Medulla oblongata (tissue), 1 donor: ENCODE data around the gene FCHSD2.

Experiments
- DNase-seq: peaks from one replicate; pipeline ENCODE4 v3.0.0-alpha.2; 2015; ENCODE audit errors: extremely low spot score

Gene FCHSD2

DNA sequence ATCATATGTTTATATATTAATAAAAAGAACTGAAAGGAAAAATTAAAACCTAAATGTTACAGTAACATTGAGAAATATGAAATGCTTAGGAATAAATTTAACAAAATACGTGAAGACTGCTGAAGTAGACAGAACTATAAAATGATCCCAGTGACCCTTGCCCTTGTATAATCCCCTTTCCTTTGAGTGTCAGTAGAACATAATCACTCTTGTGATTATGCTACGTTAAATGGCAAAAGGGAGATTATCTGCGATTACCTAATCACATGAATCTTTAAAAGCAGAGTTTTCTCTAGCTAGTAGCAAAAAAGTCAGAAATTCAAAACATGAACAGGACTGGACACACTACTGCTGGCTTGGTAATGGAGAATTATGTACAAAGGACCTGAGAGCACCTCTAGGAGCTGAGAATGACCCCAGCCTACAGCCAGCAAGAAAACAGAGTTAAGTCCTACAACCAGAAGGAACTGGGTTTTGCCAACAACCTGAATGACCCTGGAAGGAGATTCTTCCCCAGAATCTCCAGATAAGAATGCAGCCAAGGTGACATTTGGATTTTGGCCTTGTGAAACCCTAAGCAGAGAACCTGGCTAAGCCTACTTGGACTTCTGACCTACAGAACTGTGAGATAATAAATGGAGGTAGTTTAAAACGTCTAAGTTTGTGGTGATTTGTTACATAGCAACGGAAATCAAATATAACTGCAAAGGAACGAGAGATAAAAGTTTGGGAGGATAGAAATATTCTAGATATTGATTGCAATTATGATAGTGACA, 170.7 kb downstream of the FCHSD2 start:
- no peak for DNase-seq

DNA sequence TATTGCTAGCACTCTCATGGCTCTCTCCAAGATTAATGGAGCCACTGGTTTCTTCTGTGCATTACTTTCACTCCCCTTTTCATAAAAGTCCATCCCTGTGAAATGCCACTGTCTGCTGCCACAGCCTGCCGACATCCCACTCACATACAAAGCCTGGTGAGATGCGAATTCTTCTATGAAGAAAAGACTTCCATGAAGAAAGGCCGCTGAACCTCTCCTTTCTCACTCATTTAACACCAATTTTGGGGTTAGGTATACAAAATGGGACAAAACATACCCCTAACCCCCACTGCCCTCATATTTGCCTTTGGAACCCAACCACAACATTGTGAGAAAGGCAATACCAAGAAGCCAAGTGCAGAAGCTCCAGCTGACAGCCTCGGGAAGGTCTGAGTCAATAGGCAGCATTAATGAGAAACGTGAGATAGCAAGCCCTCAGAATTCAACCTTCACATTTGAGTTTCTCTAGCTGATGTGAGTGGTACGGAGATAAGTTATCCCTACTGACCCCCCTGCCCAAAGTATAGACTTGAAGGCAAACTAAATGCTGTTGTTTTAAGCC, 171.5 kb downstream of the FCHSD2 start:
- DNase-seq: no peak

DNA sequence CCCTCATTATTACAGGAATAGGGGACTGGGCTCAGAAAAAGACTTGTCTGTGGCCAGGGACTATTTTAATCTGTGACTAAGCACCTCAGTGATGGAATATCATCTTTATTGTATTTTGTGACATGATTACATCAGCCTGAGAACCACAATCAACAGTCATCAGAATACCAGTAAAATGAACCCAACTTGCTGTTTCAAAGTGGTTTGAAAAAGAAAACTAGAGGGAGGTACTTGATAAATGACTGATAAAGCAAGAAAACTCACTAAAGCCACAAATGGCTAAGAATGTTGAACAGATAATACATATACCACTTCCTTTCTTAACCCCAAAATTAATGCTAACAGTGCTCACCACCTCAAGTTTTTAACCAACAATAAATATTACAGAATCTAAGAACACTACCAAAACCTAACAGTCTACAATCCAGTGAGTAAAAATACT, 172.2 kb downstream of the FCHSD2 start:
- no peak for DNase-seq

DNA sequence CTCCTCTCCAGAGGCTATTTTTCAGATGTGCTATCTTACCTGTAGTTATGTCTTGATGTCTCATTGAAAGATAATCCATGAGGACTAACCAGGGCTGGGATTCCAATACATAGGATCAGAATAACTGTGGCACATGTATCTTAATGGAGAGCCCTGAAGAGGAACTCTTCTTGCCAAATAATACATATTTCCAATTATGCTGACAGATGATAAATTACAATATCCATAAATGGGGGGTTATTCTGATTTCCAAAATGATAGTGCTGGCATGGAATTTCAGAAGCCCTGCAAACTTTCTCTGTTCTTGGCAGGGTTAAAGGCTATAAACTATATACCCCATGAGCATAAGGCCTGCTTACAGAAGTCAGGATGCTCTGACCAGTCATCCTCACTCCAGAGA, 173.7 kb downstream of the FCHSD2 start:
- no peak for DNase-seq

DNA sequence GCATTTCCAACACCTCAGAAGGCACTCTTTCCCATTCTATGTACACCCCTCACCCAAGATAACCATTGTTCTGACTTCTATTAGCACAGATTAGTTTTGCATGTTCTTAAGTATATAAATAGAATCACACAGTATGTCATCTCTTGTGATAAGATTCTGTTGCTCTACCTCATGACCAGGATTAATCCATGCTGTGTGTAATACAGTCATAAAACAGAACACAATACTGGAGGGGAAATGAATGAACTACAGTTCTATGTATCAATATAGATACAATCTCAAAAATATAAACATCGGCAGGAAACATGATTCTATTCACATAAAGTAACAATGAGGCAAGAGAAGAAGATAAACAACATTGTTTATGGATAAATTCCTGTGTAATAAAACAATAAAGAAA, 176.4 kb downstream of the FCHSD2 start:
- DNase-seq: no peak

DNA sequence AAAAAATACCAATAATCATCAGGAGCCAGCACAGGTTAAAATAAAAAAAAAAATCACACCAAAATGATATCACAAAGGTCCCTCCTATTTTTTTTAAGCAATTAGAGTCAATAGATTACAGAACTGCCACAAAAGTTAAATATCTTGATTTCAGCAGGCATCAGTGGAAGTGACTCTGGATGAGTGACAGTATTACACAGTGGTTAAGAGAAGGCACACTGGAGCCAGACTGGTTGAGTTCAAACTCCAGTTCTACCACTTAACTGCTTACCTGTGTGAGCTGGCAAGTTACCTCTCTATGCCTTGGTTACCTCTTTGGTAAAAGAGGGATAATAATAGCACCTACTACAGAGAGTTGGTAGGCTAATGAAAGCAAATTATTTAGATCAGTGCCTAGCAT, 179.4 kb downstream of the FCHSD2 start:
- DNase-seq: no peak

DNA sequence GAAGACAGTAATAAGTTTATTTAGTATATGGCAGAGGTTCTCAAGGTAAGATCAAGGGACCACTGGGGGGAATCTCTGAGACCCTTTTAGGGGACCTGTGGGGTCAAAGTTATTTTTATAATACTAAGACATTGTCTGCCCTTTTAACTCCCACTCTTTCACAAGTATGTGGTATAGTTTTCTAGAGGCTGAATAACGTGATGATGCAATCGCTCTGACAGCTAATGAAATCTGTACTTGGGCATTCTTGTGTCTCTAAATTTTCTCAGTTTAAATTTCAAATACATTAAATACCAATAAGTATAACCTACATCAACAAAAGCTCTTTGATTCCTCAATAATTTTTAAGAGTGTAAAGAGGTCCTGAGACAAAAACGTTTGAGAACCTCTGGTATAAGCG, 180.0 kb downstream of the FCHSD2 start:
- DNase-seq: no peak

DNA sequence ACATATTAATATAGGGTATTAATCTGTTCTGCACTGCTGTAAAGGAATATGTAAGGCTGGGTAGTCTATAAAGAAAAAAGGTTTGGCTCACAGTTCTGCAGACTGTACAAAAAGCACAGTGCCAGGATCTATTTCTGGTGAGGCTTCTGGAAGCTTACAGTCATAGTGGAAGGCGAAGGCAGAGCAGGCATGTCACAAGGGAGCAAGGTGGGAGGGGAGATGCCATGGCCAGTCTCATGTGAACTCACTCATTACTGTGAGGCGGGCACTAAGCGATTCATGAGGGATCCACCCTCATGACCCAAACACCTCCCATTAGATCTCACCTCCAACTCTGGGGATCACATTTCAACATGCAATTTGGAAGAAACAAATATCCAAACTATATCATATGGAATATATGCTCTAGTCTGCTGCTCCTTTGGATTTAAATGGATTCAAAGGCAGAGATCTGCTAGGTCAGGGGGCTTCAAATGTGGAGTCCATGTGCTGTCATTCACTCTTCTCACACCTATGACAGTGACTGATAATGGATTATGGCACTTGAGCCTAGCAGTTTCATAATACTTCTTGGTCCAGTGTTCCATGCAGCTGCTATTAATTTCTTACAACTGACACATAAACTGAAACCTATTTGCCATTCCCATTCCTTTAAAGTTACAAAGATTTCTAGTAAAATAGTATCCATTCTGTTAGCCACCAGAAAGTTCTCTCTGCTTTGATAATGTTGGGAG, 182.0 kb downstream of the FCHSD2 start:
- no peak for DNase-seq

DNA sequence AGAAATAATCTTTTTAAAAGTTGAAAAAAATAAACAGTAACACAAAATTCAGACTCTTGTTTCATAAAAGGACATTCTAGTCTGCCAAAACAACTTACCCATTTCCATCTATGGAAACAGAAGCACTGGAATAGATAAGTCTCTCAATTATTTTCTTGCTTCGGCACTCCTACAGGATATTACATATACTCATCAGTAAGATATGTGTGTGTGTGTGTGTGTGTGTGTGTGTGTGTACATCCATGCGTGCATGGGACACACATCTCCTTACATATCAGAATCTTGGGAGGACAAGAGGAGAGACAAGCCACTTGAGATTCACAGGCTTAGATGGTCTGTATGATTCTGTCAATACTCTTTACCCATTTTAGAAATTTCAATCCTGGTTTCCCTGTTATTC, 183.3 kb downstream of the FCHSD2 start:
- no peak for DNase-seq

DNA sequence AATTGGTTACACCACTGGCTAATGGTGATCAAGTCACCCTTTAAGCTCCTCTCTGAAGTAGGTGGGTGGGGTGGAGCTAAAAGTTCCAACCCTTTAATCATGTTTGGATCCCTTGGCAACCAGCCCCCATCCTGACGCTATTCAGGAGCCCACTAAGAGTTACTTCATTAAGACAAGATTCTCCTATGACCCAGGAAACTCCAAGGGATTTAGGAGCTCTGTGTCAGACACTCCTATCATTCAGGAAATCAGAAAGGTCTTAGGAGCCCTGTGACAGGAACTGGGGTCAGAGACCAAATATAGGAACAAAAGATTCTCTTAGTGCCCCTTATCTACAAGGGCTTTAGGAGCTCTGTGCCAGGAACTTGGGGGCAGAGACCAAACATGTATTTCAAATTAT, 186.7 kb downstream of the FCHSD2 start:
- DNase-seq: no peak

DNA sequence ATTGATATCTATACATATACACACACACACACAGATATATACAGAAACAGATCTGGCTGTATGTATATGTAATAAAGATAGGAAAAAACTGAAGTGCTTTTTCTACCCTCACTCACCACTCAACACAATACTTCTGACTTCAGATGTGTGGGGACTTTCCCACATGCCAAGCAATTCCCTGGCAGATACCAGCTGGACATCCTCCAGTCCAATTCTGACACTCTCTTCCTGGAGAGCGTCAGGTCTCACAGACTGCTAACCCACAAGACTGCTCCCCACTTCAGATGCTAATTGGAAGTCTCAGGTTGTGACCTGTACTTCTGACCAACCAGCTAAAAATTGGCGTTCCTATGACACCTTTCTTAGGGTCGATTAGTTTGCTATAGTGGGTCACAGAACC, 187.3 kb downstream of the FCHSD2 start:
- DNase-seq: no peak

DNA sequence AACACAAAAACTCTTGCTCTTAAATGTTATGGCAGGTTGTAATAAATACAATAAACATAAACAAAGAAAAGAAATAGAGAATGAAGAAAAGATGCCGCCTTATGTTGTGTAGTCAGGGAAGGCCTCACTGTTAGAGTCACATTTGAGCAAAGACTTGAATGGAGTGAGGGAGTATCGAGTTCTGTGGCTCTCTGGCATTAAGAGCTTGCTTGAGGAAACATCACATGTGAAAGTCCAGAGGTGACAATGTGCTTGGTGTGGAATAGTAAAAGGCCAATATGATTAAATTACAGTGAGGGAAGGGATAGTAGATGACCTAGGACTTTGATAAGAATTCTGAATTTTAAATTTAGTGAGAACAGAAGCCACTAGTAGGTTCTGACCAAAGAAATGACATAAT, 188.5 kb downstream of the FCHSD2 start:
- no peak for DNase-seq

DNA sequence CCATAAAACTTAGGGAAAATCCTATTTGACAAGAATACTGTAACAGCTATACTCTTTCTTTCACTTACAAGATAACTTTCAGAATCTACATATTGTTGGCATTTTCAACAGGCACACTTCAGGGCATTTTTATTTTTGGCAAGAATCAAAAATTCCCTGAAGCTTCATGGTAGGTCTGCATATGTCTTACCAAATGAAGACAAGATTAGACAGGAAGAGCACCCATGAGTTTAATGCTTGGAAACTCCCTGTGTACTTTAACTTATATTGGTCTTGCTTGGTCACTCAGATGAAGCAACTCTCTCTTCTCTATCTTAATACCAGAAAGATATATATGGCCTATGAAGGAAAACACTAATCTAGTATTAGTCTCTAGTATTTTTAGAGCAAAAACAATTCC, 190.2 kb downstream of the FCHSD2 start:
- no peak for DNase-seq

DNA sequence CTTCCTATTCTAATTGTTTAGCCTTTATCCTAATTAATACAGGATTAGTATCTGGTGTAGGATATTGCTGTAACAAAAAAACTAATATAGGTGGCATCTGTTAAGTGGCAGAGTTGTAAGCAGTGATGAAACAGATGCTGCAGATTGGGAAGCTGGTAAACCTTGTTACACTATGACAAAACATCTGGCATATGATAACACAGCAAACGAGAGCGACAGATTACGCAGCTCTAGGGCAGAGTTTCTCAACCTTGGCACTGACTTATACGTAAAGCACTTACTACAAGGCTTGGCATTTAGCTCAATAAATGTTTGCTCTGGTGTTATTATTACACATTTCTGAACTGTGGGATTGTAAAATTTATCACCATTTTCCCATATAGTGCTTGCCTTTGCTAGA, 190.9 kb downstream of the FCHSD2 start:
- no peak for DNase-seq

DNA sequence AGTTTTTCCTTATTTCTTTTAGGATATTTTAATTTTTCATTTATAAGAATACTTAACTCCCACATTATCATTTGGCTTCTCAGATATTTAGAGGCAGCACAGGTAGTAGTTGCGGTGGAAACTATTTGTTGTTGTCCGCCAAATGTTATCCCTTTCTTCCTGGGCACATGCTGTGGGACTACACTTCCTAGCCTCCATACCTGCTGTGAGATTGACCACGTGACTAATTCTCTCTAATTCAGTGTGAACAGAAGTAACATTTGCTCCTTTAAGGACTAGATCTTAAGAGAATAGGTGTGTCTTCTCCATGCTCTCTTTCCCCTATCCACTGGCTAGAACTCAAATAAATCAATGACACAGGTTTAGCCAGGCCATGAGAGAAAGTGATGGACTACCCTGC, 191.4 kb downstream of the FCHSD2 start:
- no peak for DNase-seq

DNA sequence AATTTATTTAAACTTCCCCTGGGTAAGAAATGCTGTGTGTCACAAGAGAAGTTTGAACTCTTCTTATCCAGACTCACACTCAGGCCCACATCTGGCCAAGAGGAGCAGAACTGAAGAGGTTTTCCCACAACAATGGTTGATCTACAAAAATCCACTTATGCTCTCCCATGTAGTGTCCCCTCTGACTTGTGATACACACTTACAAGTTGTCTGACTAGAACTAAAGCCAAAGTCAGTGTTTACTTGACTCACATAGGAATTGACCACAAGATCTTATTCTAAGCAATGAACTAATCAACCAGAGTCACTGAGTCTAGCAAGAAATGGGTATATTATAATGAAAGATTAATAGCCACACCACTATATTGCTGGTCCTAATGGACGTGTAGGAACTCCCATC, 194.9 kb downstream of the FCHSD2 start:
- DNase-seq: no peak

DNA sequence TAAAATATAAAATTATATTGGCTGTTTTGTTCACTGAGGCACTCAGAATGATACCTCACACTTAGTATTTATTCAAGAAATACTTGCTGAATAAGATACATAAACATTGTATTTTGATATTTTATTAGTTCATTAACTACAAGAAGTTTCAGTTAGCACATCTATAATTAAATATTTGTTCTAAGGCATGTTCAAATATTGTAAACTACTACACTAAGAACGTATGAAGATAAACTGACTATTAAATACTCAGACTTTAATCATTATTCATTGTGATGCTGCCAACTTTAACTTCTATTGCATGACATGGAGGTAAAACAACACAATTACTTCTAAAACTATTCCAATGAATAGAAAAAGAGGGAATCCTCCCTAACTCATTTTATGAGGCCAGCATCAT, 198.5 kb downstream of the FCHSD2 start:
- no peak for DNase-seq

DNA sequence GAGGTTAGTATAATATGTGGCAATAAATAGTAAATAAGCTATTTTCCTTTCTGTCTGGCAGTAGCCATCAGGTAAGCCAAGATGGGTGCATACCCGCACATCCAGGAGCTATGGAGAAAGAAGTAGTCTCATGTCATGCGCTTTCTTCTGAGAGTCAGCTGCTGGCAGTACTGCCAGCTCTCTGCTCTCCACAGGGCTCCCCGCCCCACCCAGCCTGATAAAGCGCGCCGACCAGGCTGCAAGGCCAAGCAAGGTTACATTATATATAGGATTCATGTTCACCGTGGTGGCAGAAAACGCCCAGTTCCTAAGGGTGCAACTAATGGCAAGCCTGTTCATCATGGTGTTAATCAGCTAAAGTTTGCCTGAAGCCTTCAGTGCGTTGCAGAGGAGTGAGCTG, 201.7 kb downstream of the FCHSD2 start:
- no peak for DNase-seq

DNA sequence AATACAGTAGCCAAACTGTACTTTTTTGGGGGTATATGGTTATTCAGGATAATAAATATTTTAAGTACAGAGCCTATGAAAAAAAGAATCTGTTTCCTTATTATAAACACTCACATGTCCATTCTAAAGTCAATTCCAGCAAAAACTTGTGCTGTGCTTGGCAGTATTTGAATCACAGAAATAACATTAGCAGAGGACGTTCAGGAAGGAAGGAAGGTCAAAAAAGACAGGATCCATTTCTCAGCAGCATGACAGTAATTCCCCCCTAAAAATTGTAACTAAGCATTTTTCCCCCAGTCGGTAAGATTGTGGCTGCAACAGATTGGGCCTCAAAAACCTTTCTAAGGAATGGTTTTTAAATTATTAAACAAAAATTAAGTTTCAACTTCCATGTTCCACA, 203.1 kb downstream of the FCHSD2 start:
- DNase-seq: no peak

DNA sequence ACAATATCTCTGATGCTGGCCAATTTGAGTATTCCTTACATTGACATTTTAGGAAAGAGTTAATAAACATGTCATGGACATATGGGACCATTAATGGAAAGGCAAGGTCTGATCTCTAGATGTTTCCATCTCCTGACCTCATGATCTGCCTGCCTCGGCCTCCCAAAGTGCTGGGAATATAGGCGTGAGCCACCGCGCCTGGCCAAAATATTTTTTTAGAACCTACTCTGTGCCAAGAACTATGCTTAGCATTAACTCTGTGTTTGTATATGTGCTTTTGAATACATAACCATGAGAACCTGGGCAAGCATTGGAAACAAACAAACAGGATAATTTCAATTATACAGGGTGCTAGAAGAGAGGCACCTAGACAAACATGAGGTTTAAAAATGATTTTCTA, 204.7 kb downstream of the FCHSD2 start:
- DNase-seq: no peak

DNA sequence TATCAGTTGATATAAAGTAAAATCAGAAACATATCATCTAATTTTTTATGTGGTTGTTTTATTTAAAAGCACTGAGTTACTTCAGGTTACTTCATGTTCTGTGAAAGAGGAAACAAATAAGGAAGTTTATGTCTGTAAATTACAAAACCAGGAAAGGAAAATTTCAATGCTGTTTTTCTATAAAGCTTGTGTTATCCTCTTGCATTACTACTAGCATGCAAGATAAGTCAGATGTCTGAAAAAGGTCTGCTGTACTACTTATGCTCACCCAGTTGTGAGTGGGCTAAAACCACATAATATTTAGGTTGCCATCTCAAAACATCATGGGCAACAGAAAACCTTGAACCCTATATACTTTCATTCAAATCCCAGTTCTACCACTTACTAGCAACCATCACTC, 206.4 kb downstream of the FCHSD2 start:
- no peak for DNase-seq

DNA sequence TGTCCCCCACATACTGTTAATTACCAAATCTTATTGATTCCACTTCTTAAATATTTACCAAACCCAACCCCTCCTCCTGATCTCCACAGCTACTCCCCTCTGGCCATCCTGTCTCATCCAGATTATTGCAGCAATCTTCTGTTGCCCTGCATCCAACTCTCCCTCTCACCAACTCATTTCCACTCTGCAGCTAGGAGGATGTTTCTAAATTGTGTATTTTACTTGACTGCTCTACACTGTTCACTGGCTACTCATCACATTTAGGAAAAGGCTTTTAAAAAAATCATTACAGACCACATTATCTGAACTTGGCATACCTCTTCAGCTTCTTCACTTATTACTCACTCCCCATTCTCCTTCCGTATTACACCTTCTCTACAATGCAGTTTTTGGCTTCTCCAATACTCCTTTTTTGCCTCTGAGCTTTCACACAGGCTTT, 210.0 kb downstream of the FCHSD2 start:
- DNase-seq: no peak

DNA sequence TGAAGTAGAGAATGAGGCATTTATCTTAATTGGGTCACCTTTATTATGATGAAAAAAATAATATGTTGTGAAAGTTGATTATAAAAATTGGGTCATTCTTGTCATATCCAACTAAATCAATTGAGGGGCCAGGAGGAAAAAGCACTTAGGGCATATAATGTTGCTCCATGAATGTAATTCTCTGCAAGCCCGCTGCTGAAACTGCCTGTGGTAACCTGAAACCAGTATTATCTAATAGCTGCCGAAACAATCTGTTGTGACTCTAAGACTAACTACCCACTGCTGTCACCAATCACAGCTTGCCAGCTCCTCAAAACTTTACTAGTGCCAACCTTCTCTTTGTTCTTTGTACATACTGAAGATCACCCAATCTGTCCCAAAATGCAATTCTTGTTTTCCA, 212.1 kb downstream of the FCHSD2 start:
- no peak for DNase-seq
